K562 (cell line): ENCODE measurements around the gene ATP5ME. TPM values are rescaled to one million over a fixed set of nuclear protein-coding genes. Genes with fewer than 3 reads are reported as not detected.
A peak's percentile ranks its signal among the peaks of the same experiment; 100 is the strongest.

ENCODE experiments used
- ATAC-seq: fragments of 200-7000 bp; cut with Tn5 transposase; 3 replicates; pipeline ENCODE4 v1.9.1; 2020; ENCODE audit warnings: moderate library complexity
- BruUV-seq: library from RNA; stranded (reverse); fragments of 400-500 nt; replicated peaks from 2 replicates; lab custom pipeline; 2021; lab: Mats Ljungman, UMichigan
- CTCF ChIA-PET: fragments of 300-600 bp; formaldehyde crosslinking; extraction: SDS; loops from one replicate; lab custom pipeline; 2021; ENCODE audit warnings: low intra/inter-chr PET ratio; lab: Yijun Ruan, JAX
- POLR2A ChIA-PET: fragments of 300-600, 350-650 bp; sonication (Branson Sonifier 250); formaldehyde crosslinking; extraction: SDS; loops from one replicate; lab custom pipeline; 2021; ENCODE audit warnings: antibody characterized with exemption, inconsistent platforms; lab: Yijun Ruan, JAX
- DNase-seq, 4 experiments: peaks; one replicate each; pipeline versions ENCODE4 v3.0.0 to v3.0.0-alpha.2; 2011 to 2018; ENCODE audit warnings: low spot score in 3 of 4, mixed read lengths in 3 of 4; ENCODE audit errors: extremely low read depth in 1 of 4
- FAIRE-seq: peaks from 2 replicates; lab custom pipeline; 2011; peaks lifted over from hg19 to GRCh38; lab: Jason Lieb, UNC
- H2AFZ ChIP-seq: 2 replicates; pipeline ENCODE4 v1.6.0; 2011; ENCODE audit warnings: low read depth, low read length, control low read depth, inconsistent platforms
- H3K27ac ChIP-seq: fragments of 200-600 bp; 3 replicates; pipeline ENCODE4 v1.8.0; 2011; ENCODE audit warnings: low read depth, mild to moderate bottlenecking, control low read depth, inconsistent platforms, low read length, moderate library complexity, mixed read lengths; ENCODE audit errors: extremely low read depth
- H3K27me3 ChIP-seq, 2 experiments: fragments of 300-600 bp in 1 of 2; 2 replicates in 1 of 2; 3 replicates in 1 of 2; pipeline versions ENCODE4 v1.6.0 to v1.8.0; 2011; ENCODE audit warnings: inconsistent platforms in 2 of 2, low read length in 2 of 2, mild to moderate bottlenecking in 1 of 2, mixed read lengths in 1 of 2, moderate library complexity in 1 of 2; ENCODE audit not compliant: control insufficient read depth in 2 of 2, insufficient read depth in 2 of 2
- H3K36me3 ChIP-seq: fragments of 300-600 bp; 3 replicates; pipeline ENCODE4 v1.8.0; 2011; ENCODE audit warnings: mild to moderate bottlenecking, low read length, inconsistent platforms; ENCODE audit not compliant: control insufficient read depth, insufficient read depth
- H3K4me1 ChIP-seq, 2 experiments: fragments of 200-600 bp in 1 of 2; replicated peaks in 1 of 2; 2 replicates in 1 of 2; 3 replicates in 1 of 2; pipeline versions ENCODE4 v1.5.1 to v1.8.0; 2011; ENCODE audit warnings: inconsistent platforms in 2 of 2, low read length in 2 of 2, mild to moderate bottlenecking in 1 of 2, mixed read lengths in 1 of 2, moderate library complexity in 1 of 2; ENCODE audit not compliant: control insufficient read depth in 2 of 2, insufficient read depth in 2 of 2
- H3K4me2 ChIP-seq: 2 replicates; pipeline ENCODE4 v1.6.1; 2011; ENCODE audit warnings: low read length, control low read depth, inconsistent platforms, mixed read lengths; ENCODE audit not compliant: insufficient read depth
- H3K4me3 ChIP-seq: fragments of 200-600 bp; sonication (generic), shearing (Covaris generic); 2 replicates; pipeline ENCODE4 v1.5.1; 2016; ENCODE audit warnings: control low read depth, inconsistent platforms
- H3K79me2 ChIP-seq: fragments of 200-600 bp; 3 replicates; pipeline ENCODE4 v1.8.0; 2011; ENCODE audit warnings: low read length, inconsistent platforms; ENCODE audit not compliant: control insufficient read depth, insufficient read depth
- H3K9ac ChIP-seq, 2 experiments: 2 replicates each; pipeline versions ENCODE4 v1.6.0 to v1.6.1; 2011; ENCODE audit warnings: low read depth in 2 of 2, low read length in 2 of 2, control low read depth in 1 of 2, inconsistent platforms in 1 of 2, mild to moderate bottlenecking in 1 of 2, mixed read lengths in 1 of 2; ENCODE audit not compliant: insufficient read depth in 1 of 2
- H3K9me1 ChIP-seq: one replicate; pipeline ENCODE4 v1.6.0; 2011; ENCODE audit warnings: inconsistent platforms, mild to moderate bottlenecking, low read length, moderate library complexity; ENCODE audit not compliant: control insufficient read depth, insufficient read depth
- H3K9me3 ChIP-seq: replicated peaks from 2 replicates; pipeline ENCODE4 v1.5.1; 2011; ENCODE audit warnings: low read depth, low read length, inconsistent platforms; ENCODE audit not compliant: control insufficient read depth, insufficient read depth
- H4K20me1 ChIP-seq: replicated peaks from 2 replicates; pipeline ENCODE4 v1.6.1; 2011; ENCODE audit warnings: low read length, inconsistent platforms, mixed read lengths; ENCODE audit not compliant: control insufficient read depth, insufficient read depth
- MEIS2 ChIP-seq: fragments of 450-650 bp; IDR thresholded peaks from 2 replicates; pipeline ENCODE4 v1.6.1; 2014; ENCODE audit warnings: mild to moderate bottlenecking; ENCODE audit not compliant: partially characterized antibody
- MLLT1 ChIP-seq, 2 experiments: fragments of 450-650 bp; IDR thresholded peaks; 2 replicates each; pipeline ENCODE4 v1.6.1; 2016
- NR2C2 ChIP-seq, 2 experiments: fragments of 200-800 bp in 1 of 2; sonication (Bioruptor generic) in 1 of 2; sonication (generic) in 1 of 2; formaldehyde crosslinking in 1 of 2; IDR thresholded peaks; 2 replicates each; pipeline versions ENCODE4 v1.6.1 to v1.8.0; 2016 to 2022; ENCODE audit warnings: mild to moderate bottlenecking in 1 of 2, missing compliant biosample characterization in 1 of 2, missing genetic modification characterization in 1 of 2, missing genetic modification reagents in 1 of 2
- UBTF ChIP-seq, 2 experiments: IDR thresholded peaks; 2 replicates each; pipeline ENCODE4 v1.6.1; 2012; ENCODE audit warnings: improper control_type of control experiment in 2 of 2, low read depth in 2 of 2, low read length in 2 of 2, borderline replicate concordance in 1 of 2
- VEZF1 ChIP-seq: fragments of 200-800 bp; sonication (Bioruptor generic); IDR thresholded peaks from 2 replicates; pipeline ENCODE4 v1.6.1; 2017; ENCODE audit warnings: missing genetic modification characterization, missing compliant biosample characterization
- ZBTB33 ChIP-seq: sonication (generic); formaldehyde crosslinking; IDR thresholded peaks from 2 replicates; pipeline ENCODE4 v1.8.1; 2023; ENCODE audit warnings: mild to moderate bottlenecking, missing genetic modification reagents
- ZFP91 ChIP-seq: sonication (generic); formaldehyde crosslinking; IDR thresholded peaks from 2 replicates; pipeline ENCODE4 v1.8.0; 2022; ENCODE audit warnings: mild to moderate bottlenecking, missing genetic modification reagents
- ZNF764 ChIP-seq: fragments of 250-450 bp; sonication (Bioruptor Pico); IDR thresholded peaks from 2 replicates; pipeline ENCODE4 v1.4.0; 2020; ENCODE audit warnings: low read depth, mild to moderate bottlenecking, moderate library complexity
- WGBS: fragments of 100-300 bp; shearing (Covaris generic); methylation state at CpG from one replicate; pipeline ENCODE4 v1.1.6; 2016; ENCODE audit warnings: low coverage, mixed read lengths; ENCODE audit not compliant: insufficient coverage; ENCODE audit errors: missing lambda C conversion rate; 5-methylcytosine and 5-hydroxymethylcytosine counted together
- in situ Hi-C: fragments of 300-500 bp; cut with MboI; formaldehyde crosslinking; loops from 4 replicates; pipeline ENCODE4 v1.15.0; 2018; ENCODE audit warnings: inconsistent platforms, mixed read lengths
- intact Hi-C: fragments of 100-400 bp; cut with micrococcal nuclease; formaldehyde crosslinking; loops from 2 replicates; pipeline ENCODE4 v1.14.2; 2022
- polyA plus RNA-seq, 8 experiments: library from polyadenylated mRNA; depleted of rRNA in 4 of 8; stranded (reverse) in 5 of 8; unstranded in 3 of 8; fragments of >200 nt; fragmentation: Nextera tagmentation in 2 of 8; fragmentation: Illumina TruSeq in 1 of 8; extraction: Ambion mirVana in 2 of 8; extraction: Trizol in 1 of 8; gene quantifications; 2 replicates each; pipeline versions ENCODE4 v1.2.1 to v1.2.3, GENCODE V29; 2011 to 2014; ENCODE audit warnings: inconsistent platforms in 1 of 8, missing spikeins in 1 of 8
- total RNA-seq, 7 experiments: library from RNA; depleted of rRNA in 6 of 7; stranded (reverse); fragments of >200 nt in 6 of 7; fragmentation: Illumina TruSeq in 2 of 7; extraction: Trizol in 2 of 7; gene quantifications; 2 replicates each; pipeline versions ENCODE4 v1.2.1 to v1.2.3, GENCODE V29; 2011 to 2021; ENCODE audit warnings: low replicate concordance in 1 of 7

ATP5ME gene
- total and polyA plus RNA-seq, 9 of the 15 experiments (the other 6 are each of a cell fraction or from before 2014, with no cell fraction given), result 509 to 2,480 (median 887) TPM

- TF ChIP-seq UBTF (IDR thresholded peaks at IDR 0.05; ENCODE audit: borderline replicate concordance in 1 of 2, low read depth in 2 of 2, low read length in 2 of 2), result no peak
- TF ChIP-seq ZFP91 (CRISPR knock-in tag), result no peak
- TF ChIP-seq MLLT1 (IDR thresholded peaks at IDR 0.05), result no peak
- TF ChIP-seq ZBTB33, result 0 out of 2 replicates have a peak, but pooled peaks have one; percentile 28
- no peak for TF ChIP-seq MEIS2
- no peak for TF ChIP-seq ZNF764 (CRISPR knock-in tag)
- TF ChIP-seq VEZF1 (CRISPR knock-in tag), result no peak
- TF ChIP-seq NR2C2 (CRISPR knock-in tag; IDR thresholded peaks at IDR 0.05), result peak; percentile 78
- peak; percentile 73 for TF ChIP-seq NR2C2 (tag; IDR thresholded peaks at IDR 0.05)
- Histone ChIP-seq H3K4me2 (no peak overlapping the region), H3K9me1 (no peaks in the 10 kb centered on the region), H2AFZ (no peak overlapping the region), H3K36me3 (no peaks in the 10 kb centered on the region), H3K9ac (no peak overlapping the region), H3K9me3 (peaks cover 3% of the 10 kb centered on the region; the same call in 1 of the 2 replicates), H3K27me3 (peaks cover 19 to 44% of the 10 kb centered on the region in 2 experiments; a peak in 4 of 5 replicates), H3K4me1 (peaks cover 0 to 57% of the 10 kb centered on the region in 2 experiments; a peak in 2 of 5 replicates), H3K27ac (no peak overlapping the region), H3K79me2 (no peaks in the 10 kb centered on the region), H4K20me1 (no peaks in the 10 kb centered on the region), H3K4me3 (no peak overlapping the region)
- ChIA-PET CTCF (no interaction called here), POLR2A (no interaction called here)
- WGBS, result 70% methylated on average over 12 of the region's 23 CpGs
- BruUV-seq, result no TSS peak
- intact Hi-C loops, result no loop called here
- in situ Hi-C loops, result no loop called here
- FAIRE-seq (no peak), ATAC-seq (no peak), DNase-seq (no peak)
Measured at GRCh38 chr4:657338-657833, 16.7 kb downstream of the ATP5ME start.
